OCI-M2 (cell line): Measurements from ENCODE around the gene CBFA2T2.
"Not testable (repeated sequence)": the region's sequence is repeated elsewhere in the genome, so short reads cannot be mapped to it uniquely, and the experiment has no call there.

Experiments used
- DNase-seq: peaks from one replicate; lab custom pipeline; 2025; ENCODE audit not compliant: unreplicated experiment; lab: John Stamatoyannopoulos, UW

The CBFA2T2 gene

DNA sequence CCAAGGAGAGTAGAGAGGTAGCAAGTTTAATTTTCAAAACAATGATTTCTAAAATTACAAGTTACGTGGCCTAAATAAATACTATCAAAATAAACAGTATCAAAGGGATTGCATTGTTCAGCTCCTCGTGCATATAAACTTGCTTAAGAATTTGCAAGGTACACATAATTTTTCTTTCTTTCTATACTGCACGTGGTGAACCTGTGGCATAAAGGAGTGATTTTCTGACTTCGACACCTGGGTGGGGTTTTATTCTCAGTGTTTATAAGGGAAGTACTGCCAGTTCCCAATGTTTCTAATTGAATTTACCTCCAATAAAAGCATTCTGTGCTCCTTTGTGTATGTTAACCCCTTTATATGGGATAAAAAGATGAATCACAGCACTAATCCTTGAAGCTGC is 122.1 kb downstream of the CBFA2T2 start:
- DNase-seq: no peak

DNA sequence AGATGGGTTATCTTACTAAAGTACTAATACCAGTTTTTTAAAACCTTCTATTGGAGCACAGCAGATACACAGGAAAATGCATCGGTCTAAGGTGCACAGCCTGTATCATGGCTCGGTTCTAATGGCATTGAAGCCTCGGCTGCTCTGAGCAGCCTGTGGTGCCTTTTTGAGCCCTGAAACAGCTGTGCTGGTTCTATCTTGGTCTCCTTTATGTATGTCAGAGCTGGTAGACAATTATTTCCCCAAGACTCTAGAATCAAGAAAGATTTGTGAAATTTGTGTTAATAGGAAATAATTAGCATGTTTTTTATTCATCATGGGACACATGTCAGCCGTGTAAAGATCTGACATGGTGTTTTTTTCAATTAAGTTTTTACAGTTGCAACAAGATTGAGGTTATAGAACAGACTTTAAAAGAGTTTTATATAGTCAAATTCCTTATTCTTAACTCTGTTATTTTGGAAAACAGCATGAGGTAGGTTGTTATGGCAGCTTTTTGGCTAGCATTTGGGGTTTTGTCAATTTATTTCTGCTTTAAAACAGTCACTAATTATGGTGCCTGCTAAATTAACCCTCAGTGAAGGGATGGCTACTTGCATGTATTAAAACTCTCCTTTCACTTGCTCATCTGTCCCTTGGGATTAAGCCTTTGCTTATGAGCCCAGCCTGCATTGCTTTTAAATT is 132.0 kb downstream of the CBFA2T2 start:
- DNase-seq: no peak

DNA sequence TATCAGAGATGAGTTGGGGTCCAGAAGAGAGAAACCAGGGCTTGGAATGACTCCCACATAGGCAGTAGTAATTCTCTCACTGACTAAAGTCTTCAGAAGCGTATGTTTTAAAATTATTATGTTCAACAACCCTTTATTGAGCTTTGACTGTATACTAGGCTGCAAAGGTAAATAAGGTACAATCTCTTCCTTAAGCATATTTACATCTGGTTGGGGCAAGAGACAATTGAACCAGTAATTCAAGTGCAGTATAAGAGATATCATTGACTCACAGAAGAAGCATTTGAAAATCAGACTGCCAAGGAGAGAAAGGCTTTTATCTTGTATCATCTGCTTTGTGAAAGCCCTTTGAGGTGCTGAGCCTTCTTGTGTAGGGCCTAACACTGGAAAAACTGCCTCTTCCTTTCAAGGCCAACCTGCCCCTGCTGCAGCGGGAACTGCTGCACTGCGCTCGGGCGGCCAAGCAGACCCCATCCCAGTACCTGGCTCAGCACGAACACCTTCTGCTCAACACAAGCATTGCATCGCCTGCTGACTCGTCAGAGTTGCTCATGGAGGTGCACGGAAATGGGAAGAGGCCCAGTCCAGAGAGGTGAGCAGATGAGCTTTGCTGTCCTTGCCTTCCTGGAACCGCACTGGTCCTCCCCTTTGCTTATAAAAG is 132.9 kb downstream of the CBFA2T2 start:
- no peak for DNase-seq

DNA sequence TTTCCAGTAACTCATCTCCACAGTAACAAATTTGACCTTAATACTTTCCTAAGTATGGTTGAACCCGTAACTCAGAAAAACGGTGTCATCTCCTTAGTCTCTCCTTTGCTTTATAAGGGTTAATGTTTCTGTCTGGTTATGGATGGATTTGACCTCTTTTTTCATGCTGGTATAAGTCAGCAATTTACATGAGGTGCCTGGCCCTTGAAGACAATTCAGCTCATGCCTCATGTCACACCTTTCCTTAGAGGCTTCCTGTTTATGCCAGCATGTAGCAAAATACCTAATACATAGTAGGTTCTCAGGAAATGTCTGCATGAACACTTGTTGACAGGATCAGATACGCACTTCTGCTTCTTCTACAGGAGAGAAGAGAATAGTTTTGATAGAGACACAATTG is 134.5 kb downstream of the CBFA2T2 start:
- DNase-seq: no peak

DNA sequence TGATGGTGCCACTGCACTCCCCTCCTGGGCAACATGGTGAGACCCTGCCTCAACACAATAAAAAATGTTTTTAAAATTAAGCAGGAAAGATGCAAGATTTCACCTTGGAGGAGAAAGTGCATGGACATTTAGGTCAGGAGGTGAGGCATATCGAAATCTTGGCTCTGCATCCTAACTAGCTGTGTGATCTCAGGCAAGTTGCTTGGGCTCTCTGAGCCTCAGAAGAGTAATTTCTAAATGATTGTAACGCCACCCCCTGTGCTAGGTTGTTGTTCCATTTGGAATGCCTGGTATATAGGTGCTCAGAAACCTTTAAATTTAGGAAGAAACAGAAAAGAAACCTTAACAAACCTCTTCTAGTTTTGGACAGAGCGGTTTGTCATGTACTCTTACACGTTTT is 136.3 kb downstream of the CBFA2T2 start:
- no peak for DNase-seq

DNA sequence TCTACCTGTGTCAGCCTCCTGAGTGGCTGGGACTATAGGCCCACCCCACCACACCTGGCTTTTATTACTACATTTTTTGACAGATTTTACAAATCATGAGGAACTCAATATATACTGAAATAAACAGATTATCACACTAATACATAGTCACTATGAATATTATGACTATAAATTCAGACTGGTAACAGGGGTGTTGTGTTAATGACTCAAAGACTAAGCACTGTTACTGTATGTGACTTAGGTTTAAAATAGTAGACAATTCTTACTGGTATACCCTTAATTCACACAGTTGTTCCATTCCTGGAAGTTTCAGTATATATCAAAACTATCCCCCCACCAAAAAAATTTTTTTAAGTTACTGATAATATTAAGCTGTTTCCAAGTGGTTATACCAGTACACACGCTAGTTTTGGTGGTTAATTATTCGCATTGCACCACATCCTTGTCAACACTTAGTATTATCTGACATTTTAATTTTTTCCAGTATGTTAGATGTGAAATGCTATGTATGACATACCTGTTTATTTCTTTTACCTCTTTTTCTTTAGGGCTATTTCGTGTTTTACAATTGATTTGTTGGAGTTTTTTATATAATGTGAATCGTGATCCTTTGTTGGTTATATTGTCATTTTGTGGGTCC is 137.8 kb downstream of the CBFA2T2 start:
- no peak for DNase-seq

DNA sequence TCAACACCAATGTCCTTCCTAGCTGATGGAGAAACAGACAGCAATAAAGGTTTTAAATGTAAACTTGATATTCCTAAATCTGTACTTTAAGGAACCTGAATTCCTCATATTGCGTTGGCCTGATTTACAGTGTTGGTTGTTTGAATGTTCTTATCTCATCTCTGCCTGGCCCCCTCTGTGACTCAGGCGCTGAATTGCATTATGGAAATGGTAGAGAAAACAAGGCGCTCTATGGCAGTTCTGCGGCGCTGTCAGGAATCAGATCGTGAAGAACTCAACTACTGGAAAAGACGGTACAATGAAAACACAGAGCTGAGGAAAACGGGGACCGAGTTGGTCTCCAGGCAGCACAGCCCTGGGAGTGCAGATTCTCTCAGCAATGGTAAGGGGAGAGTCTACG is 139.6 kb downstream of the CBFA2T2 start:
- no peak for DNase-seq

DNA sequence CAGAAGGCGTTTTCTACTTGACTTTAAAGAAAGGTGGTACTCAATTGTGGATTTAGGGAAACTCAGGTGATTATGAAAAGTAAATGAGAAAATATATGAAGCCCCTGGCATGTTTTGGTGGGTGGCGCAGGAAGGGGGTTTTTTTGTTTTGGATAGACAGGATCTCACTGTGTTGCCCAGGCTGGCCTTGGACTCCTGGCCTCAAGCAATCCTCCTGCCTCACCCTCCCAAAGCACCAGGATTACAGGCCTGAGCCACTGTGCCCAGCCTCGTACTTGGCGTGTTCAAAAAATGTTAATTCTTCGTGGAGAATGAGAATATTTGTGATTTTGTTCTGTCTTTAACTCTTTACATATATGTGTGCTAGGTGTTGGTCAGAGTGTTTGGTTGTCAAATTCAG is 140.1 kb downstream of the CBFA2T2 start:
- DNase-seq: no peak

DNA sequence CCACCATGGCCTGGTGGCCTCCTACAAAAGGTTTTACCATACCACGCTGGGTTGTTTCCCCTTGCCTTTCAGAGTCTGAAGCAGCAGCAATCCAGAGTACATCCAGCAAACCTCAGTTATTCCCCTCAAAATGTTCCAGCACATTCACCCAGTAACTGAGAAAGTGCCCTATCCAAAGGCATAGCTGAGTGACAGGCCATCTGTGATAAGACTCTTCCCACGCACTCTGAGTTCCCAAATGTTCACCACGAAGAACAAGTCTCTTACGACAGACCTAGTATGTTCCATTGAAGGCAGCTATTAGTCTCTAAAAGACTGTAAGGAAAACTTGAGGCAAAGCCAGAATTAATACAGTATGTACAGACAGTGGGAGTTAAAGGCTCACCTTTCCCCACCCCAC is 140.6 kb downstream of the CBFA2T2 start:
- no peak for DNase-seq

DNA sequence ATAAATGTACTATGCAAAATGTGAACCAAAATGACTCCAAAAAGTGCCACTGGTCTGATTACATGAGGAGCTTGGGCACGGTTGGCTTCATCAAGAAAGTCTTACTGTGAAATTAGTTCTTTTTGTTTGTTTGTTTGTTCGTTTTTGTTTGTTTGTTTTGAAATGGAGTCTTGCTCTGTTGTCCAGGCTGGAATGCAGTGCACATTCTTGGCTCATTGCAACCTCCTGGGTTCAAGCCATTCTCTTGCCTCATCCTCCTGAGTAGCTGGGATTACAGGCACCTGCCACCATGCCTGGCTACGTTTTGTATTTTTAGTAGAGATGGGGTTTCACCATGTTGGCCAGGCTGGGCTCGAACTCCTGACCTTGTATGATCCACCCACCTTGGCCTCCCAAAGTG is 142.0 kb downstream of the CBFA2T2 start:
- not testable (repeated sequence) for DNase-seq

DNA sequence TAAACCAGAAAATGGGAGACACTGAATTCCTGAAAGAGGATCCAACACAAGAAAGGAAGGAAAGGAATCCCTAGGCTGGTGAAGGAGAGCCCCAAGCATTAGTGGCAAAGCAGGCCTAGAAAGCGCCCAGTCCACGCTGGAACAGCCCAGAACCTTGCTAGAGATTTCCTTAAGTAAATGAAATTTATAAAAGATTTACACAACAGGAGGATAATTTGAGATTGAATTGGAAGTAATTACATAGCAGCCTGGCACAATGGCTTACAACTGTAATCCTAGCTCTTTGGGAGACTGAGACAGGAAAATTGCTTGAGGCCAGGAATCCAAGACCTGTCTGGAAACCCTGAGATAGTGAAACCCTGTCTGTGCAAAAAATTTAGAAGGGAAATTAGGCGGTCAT is 145.4 kb downstream of the CBFA2T2 start:
- DNase-seq: no peak

DNA sequence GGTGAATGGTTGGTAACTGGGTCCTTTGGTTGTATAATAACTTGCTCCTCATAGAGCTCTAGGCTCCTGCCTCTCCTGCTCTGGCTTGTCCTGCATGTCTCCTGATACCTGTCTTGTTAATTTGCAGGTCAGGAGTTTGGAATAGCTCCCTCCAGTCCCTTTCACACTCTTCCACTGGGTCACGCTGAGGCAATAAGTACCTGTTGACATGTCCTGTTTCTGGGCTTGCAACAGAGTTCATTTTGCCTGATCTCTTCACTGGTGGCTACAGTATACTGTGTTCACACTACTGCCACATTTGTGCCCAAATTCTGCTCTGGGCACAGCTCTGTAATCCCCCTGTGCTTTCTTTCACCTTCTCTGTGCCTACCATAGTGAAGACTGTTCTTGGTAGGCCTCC is 146.9 kb downstream of the CBFA2T2 start:
- no peak for DNase-seq

DNA sequence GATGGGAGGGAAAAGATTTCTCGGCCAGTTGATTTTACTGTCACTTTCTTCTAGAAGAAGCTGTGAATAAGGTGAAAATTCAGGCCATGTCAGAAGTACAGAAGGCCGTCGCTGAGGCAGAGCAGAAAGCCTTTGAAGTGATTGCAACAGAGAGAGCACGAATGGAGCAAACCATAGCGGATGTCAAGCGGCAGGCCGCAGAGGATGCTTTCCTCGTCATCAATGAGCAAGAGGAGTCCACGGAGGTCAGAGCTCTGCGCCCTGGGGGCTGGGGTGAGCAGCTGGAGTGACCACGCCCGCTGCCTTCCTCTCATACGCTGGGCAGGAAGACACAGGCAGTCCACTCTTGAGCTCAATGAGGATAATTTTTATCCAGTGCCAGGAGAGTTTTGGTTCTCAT is 150.4 kb downstream of the CBFA2T2 start:
- DNase-seq: no peak

DNA sequence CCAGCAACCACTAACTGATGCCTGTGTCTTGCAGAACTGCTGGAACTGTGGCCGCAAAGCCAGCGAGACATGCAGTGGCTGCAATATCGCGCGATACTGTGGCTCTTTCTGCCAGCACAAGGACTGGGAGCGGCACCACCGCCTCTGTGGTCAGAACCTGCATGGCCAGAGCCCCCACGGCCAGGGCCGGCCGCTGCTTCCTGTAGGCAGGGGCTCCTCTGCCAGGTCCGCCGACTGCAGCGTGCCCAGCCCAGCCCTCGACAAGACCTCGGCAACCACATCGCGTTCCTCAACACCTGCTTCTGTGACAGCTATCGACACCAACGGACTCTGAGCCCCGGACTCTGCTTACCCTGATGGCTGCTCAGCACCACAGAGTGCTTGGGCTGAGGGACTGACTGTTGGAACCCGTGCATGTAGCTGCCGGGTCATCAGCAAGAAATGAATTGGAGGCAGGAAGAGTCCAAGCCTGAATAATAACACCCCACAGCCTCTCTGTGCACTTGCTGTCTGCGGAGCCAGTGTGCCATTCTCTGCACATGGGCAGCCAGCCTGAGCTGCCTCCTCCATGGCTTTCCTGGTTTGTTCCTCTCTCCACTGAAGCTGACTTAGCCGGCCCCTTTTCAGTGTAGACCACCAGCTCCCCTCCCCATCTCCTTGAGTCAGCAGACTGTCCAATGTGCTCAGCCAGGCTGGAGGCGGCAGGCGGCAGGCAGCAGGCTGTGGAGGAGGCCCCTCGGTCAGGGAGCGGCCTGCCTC is 154.6 kb downstream of the CBFA2T2 start:
- no peak for DNase-seq

DNA sequence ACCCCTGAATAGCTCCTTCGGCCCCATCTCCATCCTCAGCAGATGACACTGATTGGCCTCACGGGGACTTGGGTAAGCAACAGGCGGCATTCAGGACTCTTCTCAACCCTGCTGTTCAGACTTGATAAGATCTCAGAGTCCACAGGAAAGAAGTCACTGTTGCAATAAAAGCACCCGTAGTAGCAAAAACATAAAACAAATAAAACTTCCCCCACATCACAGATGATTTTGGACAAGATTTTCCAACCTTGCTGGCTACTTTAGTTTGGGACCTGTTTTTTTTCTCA is 155.1 kb downstream of the CBFA2T2 start:
- no peak for DNase-seq

DNA sequence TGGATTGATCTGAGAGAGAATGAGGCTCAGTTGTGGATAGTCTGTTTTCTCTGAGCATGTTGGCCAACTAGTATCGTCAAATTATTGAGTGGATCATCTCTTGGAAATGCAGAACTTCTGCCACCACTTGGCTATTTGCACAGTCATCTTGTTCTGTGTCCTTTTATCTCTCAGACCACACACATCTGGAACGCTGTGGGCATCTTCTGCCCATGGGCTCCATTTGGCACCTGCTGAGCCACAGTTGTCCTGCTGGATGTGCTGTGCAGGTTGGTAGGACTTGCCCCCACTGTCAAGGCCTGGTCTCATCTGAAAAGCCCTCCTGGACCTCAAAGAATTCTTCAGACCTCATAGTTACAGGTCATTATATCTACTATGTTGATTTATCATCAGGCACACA is 155.5 kb downstream of the CBFA2T2 start:
- no peak for DNase-seq

DNA sequence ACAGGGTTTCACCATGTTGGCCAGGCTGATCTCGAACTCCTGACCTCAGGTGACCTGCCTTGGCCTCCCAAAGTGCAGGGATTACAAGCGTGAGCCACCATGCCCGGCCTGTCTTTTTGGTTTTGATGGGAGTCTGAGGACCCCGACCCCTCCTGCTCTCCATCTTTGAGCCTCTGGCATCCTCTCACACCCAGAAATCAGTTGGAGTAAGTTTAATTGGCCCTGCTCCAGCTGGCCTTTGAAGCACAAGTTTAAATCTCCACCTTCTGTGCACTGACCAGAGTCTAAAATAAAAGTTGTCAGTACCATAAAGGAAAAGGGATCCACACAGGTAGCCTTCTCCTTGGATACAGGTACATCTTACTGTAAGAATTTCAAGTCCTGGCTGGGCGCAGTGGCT is 156.3 kb downstream of the CBFA2T2 start:
- no peak for DNase-seq

DNA sequence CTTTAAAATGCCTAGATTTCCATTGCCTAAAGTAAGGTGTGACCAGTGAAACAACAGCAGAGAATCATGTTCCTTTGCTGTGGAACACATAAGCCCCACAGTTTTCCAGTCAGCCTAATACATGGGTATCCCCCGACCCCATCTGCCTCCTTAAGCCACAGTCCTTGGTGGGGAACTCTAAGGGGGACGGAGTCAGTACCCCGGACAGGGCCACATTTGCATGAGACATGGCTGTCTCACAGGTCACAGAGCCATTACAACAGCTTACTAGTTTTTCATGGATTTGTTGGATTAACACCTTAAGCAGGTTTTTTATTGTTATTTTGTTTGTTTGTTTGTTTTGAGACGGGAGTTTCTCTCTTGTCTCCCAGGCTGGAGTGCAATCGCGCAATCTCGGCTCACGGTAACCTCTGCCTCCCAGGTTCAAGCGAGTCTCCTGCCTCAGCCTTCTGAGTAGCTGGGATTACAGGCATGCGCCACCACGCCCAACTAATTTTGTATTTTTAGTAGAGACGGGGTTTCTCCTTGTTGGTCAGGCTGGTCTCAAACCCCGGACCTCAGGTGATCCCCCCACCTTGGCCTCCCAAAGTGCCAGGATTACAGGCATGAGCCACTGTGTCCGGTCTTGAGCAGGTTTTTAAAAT is 157.2 kb downstream of the CBFA2T2 start:
- DNase-seq: not testable (repeated sequence)

DNA sequence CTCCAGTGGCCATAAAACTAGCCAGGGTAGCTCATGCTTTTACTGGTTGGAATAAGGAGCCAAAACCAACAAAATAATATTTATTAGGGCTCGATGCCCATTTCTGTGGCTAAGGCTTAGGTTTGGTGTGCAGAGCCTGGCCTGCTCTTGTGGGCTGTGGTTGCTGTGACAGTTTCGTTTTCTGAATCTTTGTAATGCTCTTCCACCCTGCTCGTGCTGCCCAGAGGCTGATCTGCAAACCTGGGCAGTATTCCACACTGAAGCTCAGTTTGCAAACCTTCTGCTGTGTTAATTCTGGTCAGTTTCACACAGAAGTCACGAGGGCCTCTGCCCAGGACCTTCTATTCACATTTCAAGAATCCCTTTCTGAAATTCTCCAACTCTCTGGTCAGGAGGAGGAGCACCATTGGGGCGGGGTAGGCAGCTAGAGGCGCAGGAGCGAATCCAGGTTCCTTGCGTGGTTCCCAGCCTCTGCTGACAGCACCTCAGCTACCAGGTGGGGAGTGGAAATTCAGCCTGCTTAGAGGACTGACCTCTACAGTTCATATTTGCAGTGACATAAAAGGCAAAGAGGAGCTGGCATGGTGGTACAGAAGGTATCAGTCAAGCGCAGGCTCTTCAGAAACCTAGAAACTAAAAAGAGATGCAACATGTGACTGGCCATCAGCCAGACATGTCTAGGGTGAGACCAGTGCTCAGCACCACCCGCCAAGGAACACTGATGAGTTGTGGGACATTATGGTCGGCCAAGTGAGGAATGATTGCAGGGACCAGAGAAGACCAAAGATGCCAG is 157.9 kb downstream of the CBFA2T2 start:
- DNase-seq: no peak

DNA sequence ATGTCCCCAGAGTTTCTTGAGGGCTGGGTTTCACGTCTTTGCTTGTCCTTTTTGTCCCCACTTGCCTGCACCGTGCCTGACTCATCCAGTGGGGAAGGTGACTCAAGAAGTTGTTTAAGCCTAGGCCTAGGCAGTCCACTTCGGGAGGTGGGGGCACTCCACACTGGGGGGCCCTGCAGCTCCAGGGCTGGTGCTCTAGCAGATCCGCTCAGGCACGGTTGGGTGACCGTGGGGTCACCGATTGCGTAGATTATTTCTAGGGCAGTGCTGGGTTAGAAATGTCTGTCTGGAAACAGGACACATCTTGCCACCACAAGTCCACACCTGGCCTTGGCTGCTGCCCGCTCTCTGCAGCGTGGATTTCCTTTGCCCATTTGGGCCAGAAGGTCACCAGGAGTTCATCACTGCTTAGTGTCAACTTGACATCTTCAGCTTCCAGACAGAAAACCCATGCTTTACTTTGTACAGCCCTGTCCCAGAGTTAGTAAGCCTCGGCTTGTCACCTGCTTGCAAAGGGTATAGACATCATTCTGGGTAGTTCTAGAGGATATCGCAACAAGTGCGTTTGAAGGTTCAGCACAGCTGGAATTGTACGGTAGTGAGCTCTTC is 158.6 kb downstream of the CBFA2T2 start:
- no peak for DNase-seq
